ENCODE results near the gene PDCL3.
A peak's percentile ranks its signal among the peaks of the same experiment; 100 is the strongest.

PDCL3 gene

DNA sequence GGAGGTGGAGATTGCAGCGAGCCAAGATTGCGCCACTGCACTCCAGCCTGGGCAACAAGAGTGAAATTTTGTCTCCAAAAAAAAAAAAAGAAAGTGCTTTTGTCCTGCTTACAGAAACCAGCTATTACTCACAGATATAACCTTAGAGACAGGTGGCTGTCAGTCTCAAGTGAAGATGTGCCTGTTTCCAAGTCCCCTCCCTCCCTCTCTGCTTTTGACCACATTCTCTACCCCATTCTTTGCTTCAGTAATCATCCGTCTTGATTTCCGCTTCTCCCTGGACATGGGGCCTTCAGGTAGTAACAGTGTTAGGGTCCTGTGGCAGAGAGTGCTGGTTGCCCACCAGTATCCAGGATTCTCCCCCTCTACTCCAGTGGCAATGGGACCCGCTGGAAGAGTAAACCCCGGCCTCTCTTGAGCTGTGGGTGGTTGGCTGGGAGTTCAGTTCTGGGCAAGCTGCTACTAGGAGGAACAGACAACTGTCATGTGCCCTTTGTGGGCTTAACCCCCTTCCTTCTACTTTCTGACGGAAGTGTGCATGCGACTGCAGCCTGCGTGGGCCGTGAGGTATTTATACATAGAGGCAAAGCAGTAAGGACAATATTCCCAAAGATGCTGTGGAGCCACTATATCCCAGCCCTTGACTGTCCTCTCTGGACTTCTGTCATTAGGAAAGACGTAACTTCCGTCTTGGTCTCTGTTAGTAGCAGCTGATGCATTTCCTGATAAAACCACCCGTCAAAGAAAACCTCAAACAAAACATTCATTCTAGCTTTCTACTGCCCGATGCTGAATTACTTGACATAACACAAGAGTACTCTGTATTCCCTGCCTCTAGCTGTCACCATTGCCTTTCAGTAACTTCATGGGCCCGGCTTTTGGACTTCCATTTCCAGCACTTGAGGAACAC is 17.8 kb downstream of the PDCL3 start:
- Mint-ChIP-seq H3K36me3 (ENCODE audit: low read depth) (peaks cover 9% of the 10 kb centered on the region), H3K4me3 (peak overlapping the region; percentile 27), H3K27me3 (ENCODE audit: low read depth) (no peaks in the 10 kb centered on the region), H3K27ac (peak overlapping the region; percentile 87), H3K9me3 (peaks cover 1% of the 10 kb centered on the region), H3K4me1 (ENCODE audit: low read depth) (peaks cover 38% of the 10 kb centered on the region)

DNA sequence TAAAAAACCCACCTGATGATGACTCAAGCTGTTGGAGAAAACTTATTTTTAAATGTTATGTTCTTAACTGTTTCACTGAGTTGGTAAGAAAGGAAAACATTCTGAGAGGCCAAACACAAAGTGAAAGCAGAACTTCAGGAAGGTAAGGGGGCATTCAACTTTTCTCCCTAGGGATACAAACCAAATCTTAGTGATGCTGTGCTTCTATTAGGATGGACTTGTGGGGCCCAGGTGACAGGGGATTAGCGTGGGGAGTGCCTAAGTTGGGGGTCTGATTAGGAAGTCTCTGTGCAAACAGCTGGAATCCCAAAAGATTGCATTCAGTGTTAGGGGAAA is 18.5 kb downstream of the PDCL3 start:
- Mint-ChIP-seq H3K4me1 (ENCODE audit: low read depth) (peaks cover 44% of the 10 kb centered on the region), H3K27ac (peak overlapping the region; percentile 87), H3K36me3 (ENCODE audit: low read depth) (peaks cover 15% of the 10 kb centered on the region), H3K4me3 (peak overlapping the region; percentile 27), H3K9me3 (peaks cover 6% of the 10 kb centered on the region), H3K27me3 (ENCODE audit: low read depth) (no peaks in the 10 kb centered on the region)

DNA sequence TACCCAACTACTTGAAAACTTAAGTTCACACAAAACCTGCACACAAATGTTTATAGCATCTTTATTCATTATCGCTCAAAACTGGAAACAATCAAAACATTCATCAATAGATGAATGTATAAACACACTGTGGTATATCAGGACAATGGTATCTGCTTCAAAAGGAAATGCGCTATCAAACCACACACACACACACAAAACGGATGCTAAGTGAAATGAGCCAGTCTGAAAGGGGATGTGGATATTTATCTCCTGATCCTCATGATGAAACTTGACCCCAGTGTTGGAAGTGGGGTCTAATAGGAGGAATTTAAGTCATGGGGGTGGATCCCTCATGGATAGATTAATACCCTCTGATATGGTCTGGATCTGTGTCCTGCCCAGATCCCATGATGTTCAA is 22.0 kb downstream of the PDCL3 start:
- peaks cover 11% of the 10 kb centered on the region for H3K36me3 Mint-ChIP-seq (ENCODE audit: low read depth)
- H3K4me3 Mint-ChIP-seq: no peak overlapping the region
- H3K27ac Mint-ChIP-seq: no peak overlapping the region
- peaks cover 56% of the 10 kb centered on the region for H3K4me1 Mint-ChIP-seq (ENCODE audit: low read depth)
- H3K9me3 Mint-ChIP-seq: peaks cover 6% of the 10 kb centered on the region
- peaks cover 10% of the 10 kb centered on the region for H3K27me3 Mint-ChIP-seq (ENCODE audit: low read depth)

DNA sequence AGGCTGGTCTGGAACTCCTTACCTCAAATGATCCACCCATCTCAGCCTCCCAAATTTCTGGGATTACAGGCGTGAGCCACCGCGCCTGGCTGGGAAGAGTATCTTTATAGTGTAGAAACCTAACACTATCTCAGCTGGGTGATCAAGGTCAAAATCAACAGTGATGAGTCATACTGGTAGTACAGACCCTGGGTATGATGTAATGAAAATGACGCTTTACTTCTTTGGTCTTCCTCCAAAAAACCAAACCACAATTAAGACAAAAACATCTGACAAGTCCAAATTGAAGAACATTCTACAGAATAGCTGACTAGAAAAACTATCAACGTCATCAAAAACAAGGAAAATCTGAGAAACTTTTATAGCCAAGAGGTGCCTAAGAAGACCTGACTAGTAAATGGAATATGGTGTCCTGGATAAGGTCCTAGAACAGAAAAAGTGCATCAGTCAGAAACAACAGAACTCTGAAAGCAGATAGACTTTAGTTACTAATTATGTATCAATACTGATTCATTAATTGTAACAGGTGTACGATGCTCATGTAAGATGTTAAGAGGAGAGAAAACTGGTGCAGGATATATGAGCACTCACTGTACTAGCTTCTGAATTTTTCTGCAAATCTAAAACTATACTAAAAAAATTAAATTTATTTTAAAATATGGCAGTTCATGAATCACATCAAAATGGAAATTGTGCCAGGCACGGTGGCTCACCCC is 25.4 kb downstream of the PDCL3 start:
- H3K4me3 Mint-ChIP-seq: peak overlapping the region; percentile 15

DNA sequence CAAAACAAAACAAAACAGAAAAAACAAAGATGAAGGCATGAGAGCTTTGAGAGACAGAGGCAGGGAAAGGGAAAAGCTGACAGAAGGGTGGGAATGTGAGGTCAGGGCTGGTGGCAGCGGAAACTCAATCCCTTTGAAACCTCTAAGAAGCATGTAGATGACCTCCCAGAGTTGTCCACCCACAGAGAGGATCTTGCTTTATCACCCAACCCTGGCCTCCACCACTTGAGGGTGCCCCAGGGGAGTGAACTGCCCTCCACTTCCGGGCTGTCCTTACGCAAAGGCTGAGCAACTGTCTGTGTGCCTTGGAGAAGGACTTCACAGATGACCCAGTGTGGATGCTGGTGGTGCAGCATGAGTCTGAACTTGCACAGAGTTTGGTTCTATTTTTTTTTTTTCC is 26.7 kb downstream of the PDCL3 start:
- Mint-ChIP-seq H3K36me3 (ENCODE audit: low read depth) (peaks cover 9% of the 10 kb centered on the region), H3K4me3 (no peak overlapping the region), H3K4me1 (ENCODE audit: low read depth) (peaks cover 47% of the 10 kb centered on the region), H3K27me3 (ENCODE audit: low read depth) (peaks cover 16% of the 10 kb centered on the region), H3K27ac (peak overlapping the region; percentile 60), H3K9me3 (peaks cover 6% of the 10 kb centered on the region)

More for the DNA sequence above, 25.4 kb downstream of the PDCL3 start:
- Mint-ChIP-seq H3K27ac (peak overlapping the region; percentile 74), H3K4me1 (ENCODE audit: low read depth) (peaks cover 49% of the 10 kb centered on the region), H3K27me3 (ENCODE audit: low read depth) (peaks cover 16% of the 10 kb centered on the region), H3K9me3 (peaks cover 6% of the 10 kb centered on the region), H3K36me3 (ENCODE audit: low read depth) (peaks cover 9% of the 10 kb centered on the region)

DNA sequence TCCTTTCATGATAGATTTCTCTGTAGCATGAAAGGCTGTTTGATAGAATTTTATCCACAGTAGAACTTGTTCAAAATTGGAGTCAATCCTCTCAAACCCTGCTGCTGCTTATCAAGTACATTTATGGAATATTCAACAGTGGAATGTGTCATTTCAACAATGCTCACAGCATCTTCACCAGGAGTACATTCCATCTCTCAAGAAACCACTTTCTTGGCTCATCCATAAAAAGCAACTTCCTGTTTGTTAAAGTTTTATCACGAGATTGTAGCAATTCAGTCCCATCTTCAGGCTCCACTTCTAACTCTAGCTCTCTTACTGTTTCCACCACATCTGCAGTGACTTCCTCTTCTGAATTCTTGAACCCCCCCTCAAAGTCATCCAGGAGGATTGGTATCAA is 29.4 kb downstream of the PDCL3 start:
- Mint-ChIP-seq H3K4me3 (no peak overlapping the region), H3K27me3 (ENCODE audit: low read depth) (peaks cover 16% of the 10 kb centered on the region), H3K27ac (no peak overlapping the region), H3K4me1 (ENCODE audit: low read depth) (peaks cover 33% of the 10 kb centered on the region), H3K36me3 (ENCODE audit: low read depth) (peaks cover 2% of the 10 kb centered on the region), H3K9me3 (no peaks in the 10 kb centered on the region)

DNA sequence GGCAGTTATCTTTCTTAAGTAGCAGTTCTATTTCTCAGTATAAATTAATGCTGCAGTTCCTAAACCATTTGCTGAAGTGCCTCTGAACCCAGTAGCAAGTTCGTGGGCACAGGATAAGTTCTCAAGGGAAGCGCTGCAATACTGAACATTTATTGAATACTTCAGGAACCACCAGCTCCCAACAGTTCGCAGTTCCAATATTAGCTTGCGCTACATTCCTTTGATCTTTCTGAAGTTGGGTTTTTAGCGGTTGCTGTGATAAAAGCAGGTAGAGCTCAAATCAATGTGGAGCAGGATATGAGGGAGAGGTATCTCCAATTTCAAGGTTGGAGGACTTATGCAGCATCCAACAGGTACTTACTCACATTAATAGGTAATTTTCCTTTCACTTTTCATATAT is 33.7 kb downstream of the PDCL3 start:
- H3K9me3 Mint-ChIP-seq: no peaks in the 10 kb centered on the region
- no peaks in the 10 kb centered on the region for H3K36me3 Mint-ChIP-seq (ENCODE audit: low read depth)
- H3K4me1 Mint-ChIP-seq (ENCODE audit: low read depth): peaks cover 15% of the 10 kb centered on the region
- no peak overlapping the region for H3K27ac Mint-ChIP-seq
- H3K27me3 Mint-ChIP-seq (ENCODE audit: low read depth): peaks cover 3% of the 10 kb centered on the region
- H3K4me3 Mint-ChIP-seq: no peak overlapping the region

DNA sequence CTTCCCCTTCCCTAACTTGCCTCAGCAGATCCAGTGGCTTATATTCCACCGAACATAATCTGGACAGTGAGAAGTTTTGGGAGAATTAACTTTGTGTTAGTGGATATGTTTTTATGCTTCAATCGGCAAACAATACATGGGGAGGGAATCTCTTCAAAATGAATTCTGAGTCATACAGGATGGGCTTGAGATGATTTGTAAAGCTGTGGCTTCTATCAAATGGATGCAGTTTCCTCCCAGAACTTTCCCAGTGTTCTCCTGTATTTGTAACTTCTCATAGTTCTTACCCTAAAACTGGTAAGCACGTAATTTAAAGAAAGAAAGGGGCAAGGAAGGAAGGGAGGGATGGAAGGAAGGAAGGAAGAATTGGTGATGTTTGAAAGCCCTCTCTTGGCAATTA is 36.8 kb downstream of the PDCL3 start:
- peaks cover 8% of the 10 kb centered on the region for H3K4me1 Mint-ChIP-seq (ENCODE audit: low read depth)
- no peak overlapping the region for H3K4me3 Mint-ChIP-seq
- H3K36me3 Mint-ChIP-seq (ENCODE audit: low read depth): no peaks in the 10 kb centered on the region
- H3K9me3 Mint-ChIP-seq: no peaks in the 10 kb centered on the region
- H3K27ac Mint-ChIP-seq: no peak overlapping the region
- H3K27me3 Mint-ChIP-seq (ENCODE audit: low read depth): peaks cover 3% of the 10 kb centered on the region

DNA sequence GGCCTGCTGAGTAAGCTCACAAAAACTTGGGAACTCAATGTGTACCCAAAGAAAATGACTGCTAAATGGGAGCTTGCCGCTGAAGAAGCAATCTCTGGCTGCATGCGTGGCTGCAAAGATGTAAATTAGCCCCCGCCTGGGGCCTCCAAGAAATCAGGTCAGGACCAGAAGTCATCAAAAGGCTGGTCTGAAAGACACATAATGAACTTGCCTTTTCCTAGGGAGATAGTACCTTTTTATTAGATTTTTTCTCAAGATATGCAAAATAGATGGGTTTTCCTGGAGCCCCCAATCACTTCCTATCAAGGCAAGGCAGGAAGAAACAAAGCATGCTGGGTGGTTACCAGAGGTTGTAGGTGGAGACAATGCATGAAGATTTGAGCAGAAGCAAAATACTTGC is 38.9 kb downstream of the PDCL3 start:
- no peaks in the 10 kb centered on the region for H3K36me3 Mint-ChIP-seq (ENCODE audit: low read depth)
- no peaks in the 10 kb centered on the region for H3K9me3 Mint-ChIP-seq
- H3K27me3 Mint-ChIP-seq (ENCODE audit: low read depth): peaks cover 5% of the 10 kb centered on the region
- H3K4me1 Mint-ChIP-seq (ENCODE audit: low read depth): peaks cover 4% of the 10 kb centered on the region
- H3K4me3 Mint-ChIP-seq: no peak overlapping the region
- H3K27ac Mint-ChIP-seq: no peak overlapping the region

DNA sequence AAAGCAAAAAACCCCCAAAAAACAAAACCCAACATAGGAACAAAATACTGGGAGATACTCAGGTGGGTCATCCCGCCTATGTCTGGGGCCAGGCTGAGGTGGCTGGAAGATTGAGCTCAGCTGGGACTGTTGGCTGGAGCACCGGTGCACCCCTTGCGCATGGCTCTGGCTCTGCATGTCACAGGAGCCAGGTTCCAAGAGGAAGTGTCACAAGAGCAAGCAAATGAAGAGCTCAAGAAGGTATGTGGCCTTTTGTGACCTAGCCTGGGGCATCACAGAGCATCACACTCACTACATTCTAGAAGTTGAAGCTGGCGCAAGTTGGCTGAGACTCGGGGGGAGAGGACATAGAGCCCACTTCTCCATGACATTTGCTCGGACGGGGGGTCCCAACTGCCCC is 40.6 kb downstream of the PDCL3 start:
- Mint-ChIP-seq H3K4me1 (ENCODE audit: low read depth) (peaks cover 8% of the 10 kb centered on the region), H3K27ac (no peak overlapping the region), H3K36me3 (ENCODE audit: low read depth) (no peaks in the 10 kb centered on the region), H3K9me3 (no peaks in the 10 kb centered on the region), H3K27me3 (ENCODE audit: low read depth) (peaks cover 9% of the 10 kb centered on the region), H3K4me3 (no peak overlapping the region)

DNA sequence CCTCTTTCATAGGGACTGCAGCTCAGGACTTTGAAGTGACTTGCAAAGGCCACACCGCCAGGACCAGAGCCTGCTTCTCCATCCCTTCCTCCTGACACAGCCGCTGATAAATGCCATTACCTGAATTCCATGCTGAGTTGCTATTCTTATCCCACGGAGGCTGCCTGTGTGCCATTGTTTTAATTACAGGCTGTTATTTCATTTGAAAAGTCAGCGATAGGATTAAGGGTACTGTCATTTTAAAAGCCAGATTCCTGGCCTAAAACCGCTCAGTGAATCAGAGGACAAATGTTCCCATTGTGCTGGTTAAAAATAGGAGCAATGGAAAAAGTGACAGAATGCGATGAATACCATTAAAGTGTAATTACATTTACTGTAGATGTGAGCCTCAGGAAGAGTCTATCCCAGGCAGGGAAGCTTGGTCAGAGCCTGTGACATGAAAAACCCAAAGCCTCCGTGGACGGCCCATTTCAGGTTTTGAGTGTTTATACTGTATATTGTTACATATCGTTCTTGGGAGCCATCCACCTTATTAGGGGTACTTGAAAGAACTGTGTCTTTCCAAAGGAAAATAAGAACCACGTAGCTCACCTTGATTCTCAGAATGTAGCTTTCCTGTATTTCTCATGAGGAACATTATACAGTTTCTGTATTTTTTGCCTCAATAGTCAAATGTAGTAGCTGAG is 41.3 kb downstream of the PDCL3 start:
- no peak overlapping the region for H3K4me3 Mint-ChIP-seq
- no peaks in the 10 kb centered on the region for H3K9me3 Mint-ChIP-seq
- H3K36me3 Mint-ChIP-seq (ENCODE audit: low read depth): no peaks in the 10 kb centered on the region
- H3K27ac Mint-ChIP-seq: no peak overlapping the region
- peaks cover 8% of the 10 kb centered on the region for H3K4me1 Mint-ChIP-seq (ENCODE audit: low read depth)
- H3K27me3 Mint-ChIP-seq (ENCODE audit: low read depth): peaks cover 9% of the 10 kb centered on the region

DNA sequence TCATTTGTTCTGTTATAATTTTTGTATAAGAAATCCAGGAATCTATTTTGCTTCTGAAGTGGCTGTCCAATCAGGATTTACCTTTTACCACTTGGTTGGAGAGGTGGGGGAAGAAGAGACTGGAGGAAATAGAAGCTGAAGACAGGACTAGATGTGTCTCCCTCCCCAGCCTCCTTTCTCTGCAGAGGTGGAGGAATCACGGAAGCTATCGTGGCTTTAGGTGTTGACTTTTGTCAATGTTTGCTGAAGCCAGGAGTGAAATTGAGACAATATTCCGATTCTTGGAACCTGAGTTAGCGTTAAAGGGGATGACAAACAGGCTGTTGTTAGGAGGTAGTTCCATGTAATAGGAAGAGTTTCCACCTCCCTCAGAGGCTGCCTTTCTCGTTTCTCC is 43.5 kb downstream of the PDCL3 start:
- H3K4me3 Mint-ChIP-seq: no peak overlapping the region
- H3K4me1 Mint-ChIP-seq (ENCODE audit: low read depth): peaks cover 8% of the 10 kb centered on the region
- H3K36me3 Mint-ChIP-seq (ENCODE audit: low read depth): no peaks in the 10 kb centered on the region
- H3K9me3 Mint-ChIP-seq: no peaks in the 10 kb centered on the region
- H3K27me3 Mint-ChIP-seq (ENCODE audit: low read depth): peaks cover 6% of the 10 kb centered on the region
- H3K27ac Mint-ChIP-seq: no peak overlapping the region

DNA sequence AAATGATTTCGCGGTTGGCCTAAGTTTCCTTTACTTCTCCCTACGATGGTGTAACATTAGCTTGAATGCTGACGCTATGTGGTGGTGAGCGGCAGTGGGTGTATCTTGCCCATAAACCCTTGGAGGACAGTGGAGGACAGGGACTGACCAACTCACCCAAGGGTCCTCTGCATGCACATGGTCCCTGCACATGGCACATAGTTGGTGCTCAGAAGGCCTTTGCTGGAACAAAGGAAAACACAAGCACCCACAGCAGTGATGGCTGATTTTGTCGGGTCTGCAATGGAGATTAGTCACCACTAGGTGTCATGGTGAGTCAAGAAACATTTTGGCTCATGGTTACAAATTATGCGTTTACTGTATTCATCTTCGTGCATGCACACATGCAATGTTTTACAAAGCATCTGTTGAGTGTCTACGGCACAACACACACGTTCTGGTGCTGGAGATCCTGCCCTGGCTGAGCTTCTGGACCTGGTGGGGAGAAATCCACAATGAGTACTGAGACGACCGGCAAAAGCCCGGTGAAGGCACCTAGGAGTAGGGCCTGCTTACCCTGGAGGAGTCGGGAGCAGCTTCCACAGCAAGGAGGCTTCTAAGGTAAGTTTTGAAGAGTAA is 44.0 kb downstream of the PDCL3 start:
- Mint-ChIP-seq H3K9me3 (no peaks in the 10 kb centered on the region), H3K4me3 (no peak overlapping the region), H3K27ac (no peak overlapping the region), H3K36me3 (ENCODE audit: low read depth) (no peaks in the 10 kb centered on the region), H3K4me1 (ENCODE audit: low read depth) (peaks cover 5% of the 10 kb centered on the region), H3K27me3 (ENCODE audit: low read depth) (peaks cover 6% of the 10 kb centered on the region)

DNA sequence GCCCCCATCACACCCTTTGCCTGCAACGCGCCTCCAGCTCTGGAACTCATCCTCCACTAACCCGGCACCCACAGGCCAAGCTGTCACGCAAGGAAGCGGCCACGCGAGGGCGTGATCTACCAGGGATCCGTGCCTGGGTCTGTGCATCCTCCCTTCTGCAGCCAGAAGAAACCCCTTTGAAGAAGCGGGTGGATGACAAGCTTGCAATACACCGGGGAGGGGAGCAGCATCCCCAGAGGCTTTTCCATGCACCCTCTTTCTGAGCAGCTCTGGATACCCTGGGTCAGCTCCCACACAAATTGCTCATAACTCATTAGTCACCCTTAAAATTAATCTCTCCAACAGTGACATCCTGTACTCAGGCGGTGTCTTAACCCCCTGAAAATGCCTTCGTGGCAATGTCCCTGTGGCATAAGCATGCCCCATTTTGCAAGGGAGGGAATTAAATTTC is 47.6 kb downstream of the PDCL3 start:
- no peak overlapping the region for H3K27ac Mint-ChIP-seq
- no peaks in the 10 kb centered on the region for H3K36me3 Mint-ChIP-seq (ENCODE audit: low read depth)
- H3K4me1 Mint-ChIP-seq (ENCODE audit: low read depth): peaks cover 5% of the 10 kb centered on the region
- no peaks in the 10 kb centered on the region for H3K9me3 Mint-ChIP-seq
- peaks cover 6% of the 10 kb centered on the region for H3K27me3 Mint-ChIP-seq (ENCODE audit: low read depth)
- H3K4me3 Mint-ChIP-seq: no peak overlapping the region
